H9 (cell line): Measurements from ENCODE around the gene ABCG1. TPM values are rescaled to one million over a fixed set of nuclear protein-coding genes. Genes with fewer than 3 reads are reported as not detected.
A peak's percentile ranks its signal among the peaks of the same experiment; 100 is the strongest.

ENCODE experiments used
- DNase-seq: peaks from one replicate; pipeline ENCODE4 v3.0.0-alpha.2; 2017
- H2AFZ ChIP-seq: one replicate; pipeline ENCODE4 v1.6.1; 2013; ENCODE audit warnings: mild to moderate bottlenecking, low read length, control low read depth, moderate library complexity
- H2AK5ac ChIP-seq: 2 replicates; pipeline ENCODE4 v1.6.1; 2013; ENCODE audit warnings: low read length, control low read depth, mixed read lengths; ENCODE audit not compliant: insufficient read length
- H2BK120ac ChIP-seq: one replicate; pipeline ENCODE4 v1.6.1; 2013; ENCODE audit warnings: low read depth, mild to moderate bottlenecking, low read length, control low read depth, inconsistent platforms; ENCODE audit not compliant: poor library complexity, severe bottlenecking
- H2BK12ac ChIP-seq: 2 replicates; pipeline ENCODE4 v1.6.1; 2013; ENCODE audit warnings: low read length, control low read depth, mixed read lengths, low read depth; ENCODE audit not compliant: insufficient read length
- H2BK15ac ChIP-seq: 2 replicates; pipeline ENCODE4 v1.6.1; 2013; ENCODE audit warnings: low read depth, low read length, control low read depth
- H2BK20ac ChIP-seq: one replicate; pipeline ENCODE4 v1.6.1; 2013; ENCODE audit warnings: low read depth, mild to moderate bottlenecking, low read length, control low read depth, inconsistent platforms; ENCODE audit not compliant: poor library complexity, severe bottlenecking
- H2BK5ac ChIP-seq: 2 replicates; pipeline ENCODE4 v1.6.1; 2013; ENCODE audit warnings: low read length, control low read depth, mixed read lengths; ENCODE audit not compliant: insufficient read length
- H3K14ac ChIP-seq: 2 replicates; pipeline ENCODE4 v1.6.1; 2013; ENCODE audit warnings: low read length, control low read depth; ENCODE audit not compliant: insufficient read depth
- H3K18ac ChIP-seq: 2 replicates; pipeline ENCODE4 v1.6.1; 2013; ENCODE audit warnings: low read depth, mild to moderate bottlenecking, mixed read lengths, low read length, control low read depth; ENCODE audit not compliant: insufficient read length
- H3K23ac ChIP-seq: 2 replicates; pipeline ENCODE4 v1.6.1; 2013; ENCODE audit warnings: low read length, control low read depth, mixed read lengths, low read depth; ENCODE audit not compliant: insufficient read length
- H3K23me2 ChIP-seq: 2 replicates; pipeline ENCODE4 v1.6.1; 2013; ENCODE audit warnings: low read depth, mild to moderate bottlenecking, mixed read lengths, low read length, control low read depth; ENCODE audit not compliant: insufficient read length, poor library complexity, severe bottlenecking
- H3K27ac ChIP-seq: 2 replicates; pipeline ENCODE4 v1.5.1; 2013; ENCODE audit warnings: low read length, control low read depth, mixed read lengths, low read depth; ENCODE audit not compliant: insufficient read length
- H3K27me3 ChIP-seq: 2 replicates; pipeline ENCODE4 v1.6.1; 2013; ENCODE audit warnings: low read length, control low read depth, inconsistent platforms; ENCODE audit not compliant: insufficient read depth
- H3K4ac ChIP-seq: 2 replicates; pipeline ENCODE4 v1.6.1; 2013; ENCODE audit warnings: low read depth, mild to moderate bottlenecking, control low read depth, inconsistent platforms, low read length, moderate library complexity
- H3K4me1 ChIP-seq: 2 replicates; pipeline ENCODE4 v1.6.1; 2013; ENCODE audit warnings: low read length, control low read depth, inconsistent platforms; ENCODE audit not compliant: insufficient read depth
- H3K4me2 ChIP-seq: 2 replicates; pipeline ENCODE4 v1.6.1; 2013; ENCODE audit warnings: low read length, control low read depth, mixed read lengths; ENCODE audit not compliant: insufficient read length, insufficient read depth
- H3K56ac ChIP-seq: 2 replicates; pipeline ENCODE4 v1.6.1; 2013; ENCODE audit warnings: low read depth, mild to moderate bottlenecking, mixed read lengths, low read length, control low read depth; ENCODE audit not compliant: insufficient read length
- H3K79me1 ChIP-seq: 2 replicates; pipeline ENCODE4 v1.6.1; 2013; ENCODE audit warnings: low read depth, mild to moderate bottlenecking, moderate library complexity, low read length, control low read depth, inconsistent platforms; ENCODE audit not compliant: insufficient read depth, poor library complexity, severe bottlenecking
- H3K79me2 ChIP-seq: 2 replicates; pipeline ENCODE4 v1.6.1; 2013; ENCODE audit warnings: low read length, control low read depth, inconsistent platforms; ENCODE audit not compliant: insufficient read depth
- H3K9ac ChIP-seq: 2 replicates; pipeline ENCODE4 v1.6.1; 2013; ENCODE audit warnings: low read length, control low read depth, mixed read lengths; ENCODE audit not compliant: insufficient read length; ENCODE audit errors: extremely low read depth
- H3K9me3 ChIP-seq: one replicate; pipeline ENCODE4 v1.6.1; 2013; ENCODE audit warnings: low read depth, low read length, inconsistent platforms; ENCODE audit not compliant: control insufficient read depth
- H3T11ph ChIP-seq: one replicate; pipeline ENCODE4 v1.6.1; 2013; ENCODE audit warnings: mild to moderate bottlenecking, low read length, control low read depth, inconsistent platforms
- H4K20me1 ChIP-seq: one replicate; pipeline ENCODE4 v1.6.1; 2013; ENCODE audit not compliant: control insufficient read depth, insufficient read length, insufficient read depth
- H4K5ac ChIP-seq: 2 replicates; pipeline ENCODE4 v1.6.1; 2013; ENCODE audit warnings: low read depth, mild to moderate bottlenecking, mixed read lengths, low read length, control low read depth; ENCODE audit not compliant: insufficient read length
- H4K8ac ChIP-seq: replicated peaks from 2 replicates; pipeline ENCODE4 v1.6.1; 2013; ENCODE audit warnings: low read length, control low read depth, mixed read lengths, low read depth; ENCODE audit not compliant: insufficient read length
- H4K91ac ChIP-seq: 2 replicates; pipeline ENCODE4 v1.6.1; 2013; ENCODE audit warnings: low read depth, mild to moderate bottlenecking, moderate library complexity, mixed read lengths, low read length, control low read depth; ENCODE audit not compliant: insufficient read length
- H3K27ac Mint-ChIP-seq, 3 experiments: 2 replicates in 2 of 3; 3 replicates in 1 of 3; pipeline ENCODE4 v1.8.0; 2020 to 2021; ENCODE audit warnings: mixed read lengths in 3 of 3, mild to moderate bottlenecking in 1 of 3, moderate library complexity in 1 of 3
- H3K27me3 Mint-ChIP-seq: 2 replicates; pipeline ENCODE4 v1.8.0; 2021; ENCODE audit warnings: low read depth, mild to moderate bottlenecking, moderate library complexity, mixed read lengths
- H3K36me3 Mint-ChIP-seq, 3 experiments: 2 replicates in 2 of 3; 3 replicates in 1 of 3; pipeline ENCODE4 v1.8.0; 2020 to 2021; ENCODE audit warnings: low read depth in 3 of 3, mixed read lengths in 3 of 3; ENCODE audit not compliant: insufficient read depth in 1 of 3
- H3K4me1 Mint-ChIP-seq, 2 experiments: 2 replicates each; pipeline ENCODE4 v1.8.0; 2020; ENCODE audit warnings: mixed read lengths in 2 of 2
- H3K4me3 Mint-ChIP-seq, 2 experiments: 2 replicates in 1 of 2; 3 replicates in 1 of 2; pipeline ENCODE4 v1.8.0; 2020 to 2021; ENCODE audit warnings: mild to moderate bottlenecking in 2 of 2, mixed read lengths in 2 of 2, moderate library complexity in 1 of 2
- H3K9me3 Mint-ChIP-seq, 2 experiments: 2 replicates in 1 of 2; 3 replicates in 1 of 2; pipeline ENCODE4 v1.8.0; 2020; ENCODE audit warnings: mild to moderate bottlenecking in 2 of 2, mixed read lengths in 2 of 2, moderate library complexity in 1 of 2
- WGBS: extraction: QIAGEN DNeasy Blood & Tissue Kit; methylation state at CpG from one replicate; pipeline ENCODE4 v1.1.7; 2013; ENCODE audit warnings: missing lambda C conversion rate, low lambda C conversion rate, mixed read lengths; ENCODE audit not compliant: insufficient read length; ENCODE audit errors: extremely low coverage; 5-methylcytosine and 5-hydroxymethylcytosine counted together
- total RNA-seq: library from RNA; stranded (reverse); gene quantifications from 2 replicates; pipeline ENCODE4 v1.2.1, GENCODE V29; 2021
- TF ChIP-seq, protein P1 (sequence below): fragments of 200-600 bp; sonication (generic); conservative IDR thresholded peaks from 3 replicates; pipeline ENCODE4 v1.8.0; 2021; ENCODE audit warnings: antibody characterized with exemption, mild to moderate bottlenecking

Gene ABCG1
- total RNA-seq, 1 experiment from 2014 or later = 0.83 TPM

DNA sequence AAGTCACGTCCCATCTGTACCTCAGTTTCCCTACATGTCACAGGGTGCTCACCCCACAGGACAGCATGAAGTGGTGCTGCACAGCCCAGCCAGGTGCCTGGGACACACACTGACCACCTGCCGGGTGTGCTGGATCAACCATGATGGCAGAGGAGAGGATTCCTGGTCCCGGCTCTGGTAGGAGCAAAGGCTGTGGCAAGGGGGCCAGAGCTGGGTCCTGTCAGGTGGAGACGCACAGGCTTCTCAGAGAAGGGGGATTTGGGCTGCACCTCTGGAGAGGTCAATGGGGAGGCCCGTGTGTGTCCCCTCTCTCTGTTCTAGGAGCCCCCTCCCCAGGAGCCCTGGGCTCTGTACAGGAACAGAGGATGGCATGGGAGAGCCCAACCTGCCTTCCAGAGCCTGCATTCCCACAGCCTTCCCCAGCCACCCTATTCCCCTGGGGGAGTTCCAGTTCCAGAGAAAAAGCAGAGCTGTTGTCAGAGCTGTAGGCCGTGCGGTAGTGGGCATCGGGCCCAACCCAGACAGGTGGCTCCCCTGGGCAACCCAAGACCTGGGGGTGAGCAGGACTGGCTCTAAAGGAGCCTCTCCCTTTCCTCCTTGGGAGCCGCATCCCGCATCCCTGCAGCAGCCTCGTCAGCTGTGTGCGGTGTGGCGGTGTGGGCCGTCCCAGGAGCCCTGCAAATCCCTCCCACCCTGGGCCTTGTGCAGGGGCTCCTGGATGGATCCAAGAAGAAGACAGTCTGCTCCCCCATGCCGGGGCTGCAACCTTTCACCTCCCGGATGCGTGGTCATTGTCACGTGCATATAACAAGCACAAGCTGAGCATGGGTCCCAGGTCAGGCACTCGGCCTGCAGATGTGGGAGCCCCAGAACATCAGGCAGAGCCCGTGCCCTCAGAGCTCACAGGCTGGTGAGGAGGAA is 99.1 kb downstream of the ABCG1 start:
- no peak overlapping the region for H2BK120ac ChIP-seq
- H3K23ac ChIP-seq = no peak overlapping the region
- H2BK20ac ChIP-seq = no peak overlapping the region
- no peak overlapping the region for H2BK5ac ChIP-seq
- H3K4me3 Mint-ChIP-seq = no peak overlapping the region
- no peaks in the 10 kb centered on the region for H3K27me3 ChIP-seq
- no peaks in the 10 kb centered on the region for H3K23me2 ChIP-seq
- H2AK5ac ChIP-seq = no peak overlapping the region
- no peaks in the 10 kb centered on the region for H4K20me1 ChIP-seq
- no peaks in the 10 kb centered on the region for H3K79me1 ChIP-seq
- H4K8ac ChIP-seq = no peak overlapping the region
- no peak for DNase-seq
- H3K4me1 Mint-ChIP-seq = peaks cover 48 to 53% of the 10 kb centered on the region in 2 experiments
- no peaks in the 10 kb centered on the region for H3K9me3 ChIP-seq
- H3K14ac ChIP-seq = peak overlapping the region; percentile 16; the same call in 1 of the 2 replicates
- H3K56ac ChIP-seq = no peak overlapping the region
- no peak overlapping the region for H2BK15ac ChIP-seq
- H3K27me3 Mint-ChIP-seq = peaks cover 3% of the 10 kb centered on the region; the same call in 1 of the 2 replicates
- H2AFZ ChIP-seq = no peak overlapping the region
- H3K9me3 Mint-ChIP-seq = no peaks in the 10 kb centered on the region
- no peak overlapping the region for H3K9ac ChIP-seq
- no peak overlapping the region for H3K18ac ChIP-seq
- peaks cover 11% of the 10 kb centered on the region; the same call in 1 of the 2 replicates for H3K4me1 ChIP-seq
- no peaks in the 10 kb centered on the region for H3K36me3 Mint-ChIP-seq
- no peak overlapping the region for H3T11ph ChIP-seq
- H3K4me2 ChIP-seq = no peak overlapping the region
- TF ChIP-seq, protein P1, sequence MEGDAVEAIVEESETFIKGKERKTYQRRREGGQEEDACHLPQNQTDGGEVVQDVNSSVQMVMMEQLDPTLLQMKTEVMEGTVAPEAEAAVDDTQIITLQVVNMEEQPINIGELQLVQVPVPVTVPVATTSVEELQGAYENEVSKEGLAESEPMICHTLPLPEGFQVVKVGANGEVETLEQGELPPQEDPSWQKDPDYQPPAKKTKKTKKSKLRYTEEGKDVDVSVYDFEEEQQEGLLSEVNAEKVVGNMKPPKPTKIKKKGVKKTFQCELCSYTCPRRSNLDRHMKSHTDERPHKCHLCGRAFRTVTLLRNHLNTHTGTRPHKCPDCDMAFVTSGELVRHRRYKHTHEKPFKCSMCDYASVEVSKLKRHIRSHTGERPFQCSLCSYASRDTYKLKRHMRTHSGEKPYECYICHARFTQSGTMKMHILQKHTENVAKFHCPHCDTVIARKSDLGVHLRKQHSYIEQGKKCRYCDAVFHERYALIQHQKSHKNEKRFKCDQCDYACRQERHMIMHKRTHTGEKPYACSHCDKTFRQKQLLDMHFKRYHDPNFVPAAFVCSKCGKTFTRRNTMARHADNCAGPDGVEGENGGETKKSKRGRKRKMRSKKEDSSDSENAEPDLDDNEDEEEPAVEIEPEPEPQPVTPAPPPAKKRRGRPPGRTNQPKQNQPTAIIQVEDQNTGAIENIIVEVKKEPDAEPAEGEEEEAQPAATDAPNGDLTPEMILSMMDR = no peak
- no peaks in the 10 kb centered on the region for H3K79me2 ChIP-seq
- H3K27ac ChIP-seq = no peak overlapping the region
- H3K4ac ChIP-seq = no peak overlapping the region
- peak overlapping the region; percentile 20 to 49 (median 34); a peak in 1 of 7 replicates for H3K27ac Mint-ChIP-seq
- WGBS = no CpG with 5 or more reads among the region's 20 CpGs
- no peak overlapping the region for H2BK12ac ChIP-seq
- no peak overlapping the region for H4K91ac ChIP-seq
- no peak overlapping the region for H4K5ac ChIP-seq
